Measurements from ENCODE around the gene G6PC2.

GRCh38 chr2:168928113-168928831 is 27.2 kb downstream of the G6PC2 start:
- TF ChIP-seq CTCF (IDR thresholded peaks at IDR 0.05) (no peak), EZH2 (IDR thresholded peaks at IDR 0.05; ENCODE audit: borderline replicate concordance, insufficient read depth, low read depth, low read length, poor library complexity, severe bottlenecking) (no peak)
